GM19438 (cell line): ENCODE data around the gene MED9.

Experiments used
- ATAC-seq: cut with Tn5 transposase; IDR thresholded peaks from one replicate; pipeline ENCODE4 v1.9.1; 2021; ENCODE audit warnings: low read depth; ENCODE audit not compliant: unreplicated experiment

Gene MED9

DNA sequence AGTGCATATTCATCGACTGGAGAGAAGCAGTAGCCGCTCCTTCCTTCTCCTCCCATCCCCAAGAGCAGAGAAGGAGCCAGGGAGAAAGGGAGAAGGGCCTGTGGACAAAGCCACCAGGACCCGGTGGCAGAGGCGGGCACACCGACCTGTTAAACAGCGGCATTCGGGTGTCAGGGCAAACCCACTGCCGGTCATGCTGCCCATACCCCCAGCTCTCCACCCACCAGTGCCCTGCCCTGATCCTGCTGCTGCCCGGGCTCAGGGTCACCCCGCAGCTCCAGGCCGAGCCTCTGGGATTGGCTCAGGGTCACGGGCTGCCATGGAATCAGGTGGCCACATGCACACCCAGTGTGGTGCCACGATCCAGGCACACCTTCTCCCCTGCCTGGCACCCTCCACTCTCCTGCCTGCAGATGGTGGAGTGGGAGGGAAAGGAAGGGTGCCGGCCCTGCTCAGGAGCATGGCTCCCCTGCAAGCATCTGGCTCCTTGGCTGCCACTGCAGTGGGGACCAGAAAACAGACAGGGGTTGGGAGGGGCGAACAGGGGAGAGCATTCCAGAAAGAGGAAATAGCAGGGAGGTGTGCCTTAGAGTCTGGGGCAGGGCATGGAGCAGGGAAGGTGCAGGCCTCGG is 37.7 kb downstream of the MED9 start:
- ATAC-seq: no peak

DNA sequence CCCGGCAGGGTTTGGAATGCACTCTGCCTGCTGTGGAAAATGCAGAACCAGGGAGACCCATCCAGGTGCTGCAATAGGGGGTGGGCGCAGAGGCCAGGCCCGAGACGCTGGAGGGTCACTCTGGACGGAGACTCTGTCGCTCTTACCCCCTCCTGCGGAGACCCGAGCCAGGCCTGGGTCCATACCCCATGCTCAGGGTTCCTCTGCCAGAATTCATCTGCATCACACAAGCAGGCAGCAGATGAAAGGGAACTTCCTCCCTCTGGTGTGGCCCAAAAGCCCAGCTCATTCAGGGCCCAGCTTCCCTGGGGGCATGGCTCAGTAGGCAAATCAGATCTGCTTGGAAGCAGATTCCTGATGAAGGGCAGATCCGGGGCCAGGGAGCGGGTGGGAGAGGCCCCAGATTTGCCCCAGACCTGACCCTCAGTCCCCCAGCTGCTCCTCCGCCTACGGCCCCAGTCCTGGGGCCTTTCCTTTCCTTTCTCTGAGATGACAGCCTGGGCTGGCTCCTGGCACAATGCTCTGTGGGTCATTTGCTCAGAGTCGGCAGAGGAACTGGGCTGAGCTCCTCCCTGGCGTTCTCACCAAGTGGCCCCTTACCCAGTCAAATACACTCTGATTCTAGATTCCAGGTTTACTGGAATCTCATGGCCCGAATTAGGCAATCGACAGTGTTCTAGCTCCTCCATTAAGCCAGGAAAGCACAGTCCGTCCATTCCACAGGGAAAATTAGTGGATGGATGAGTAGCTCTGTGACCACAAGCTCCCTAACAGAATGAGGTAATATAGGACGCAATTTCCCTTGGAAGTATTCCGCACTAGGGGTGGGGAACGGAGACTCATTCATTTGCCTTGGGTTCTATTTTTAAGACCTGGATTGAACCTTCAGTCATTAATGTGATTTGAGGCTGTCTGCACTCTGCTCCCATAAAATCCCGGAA is 38.5 kb downstream of the MED9 start:
- no peak for ATAC-seq

DNA sequence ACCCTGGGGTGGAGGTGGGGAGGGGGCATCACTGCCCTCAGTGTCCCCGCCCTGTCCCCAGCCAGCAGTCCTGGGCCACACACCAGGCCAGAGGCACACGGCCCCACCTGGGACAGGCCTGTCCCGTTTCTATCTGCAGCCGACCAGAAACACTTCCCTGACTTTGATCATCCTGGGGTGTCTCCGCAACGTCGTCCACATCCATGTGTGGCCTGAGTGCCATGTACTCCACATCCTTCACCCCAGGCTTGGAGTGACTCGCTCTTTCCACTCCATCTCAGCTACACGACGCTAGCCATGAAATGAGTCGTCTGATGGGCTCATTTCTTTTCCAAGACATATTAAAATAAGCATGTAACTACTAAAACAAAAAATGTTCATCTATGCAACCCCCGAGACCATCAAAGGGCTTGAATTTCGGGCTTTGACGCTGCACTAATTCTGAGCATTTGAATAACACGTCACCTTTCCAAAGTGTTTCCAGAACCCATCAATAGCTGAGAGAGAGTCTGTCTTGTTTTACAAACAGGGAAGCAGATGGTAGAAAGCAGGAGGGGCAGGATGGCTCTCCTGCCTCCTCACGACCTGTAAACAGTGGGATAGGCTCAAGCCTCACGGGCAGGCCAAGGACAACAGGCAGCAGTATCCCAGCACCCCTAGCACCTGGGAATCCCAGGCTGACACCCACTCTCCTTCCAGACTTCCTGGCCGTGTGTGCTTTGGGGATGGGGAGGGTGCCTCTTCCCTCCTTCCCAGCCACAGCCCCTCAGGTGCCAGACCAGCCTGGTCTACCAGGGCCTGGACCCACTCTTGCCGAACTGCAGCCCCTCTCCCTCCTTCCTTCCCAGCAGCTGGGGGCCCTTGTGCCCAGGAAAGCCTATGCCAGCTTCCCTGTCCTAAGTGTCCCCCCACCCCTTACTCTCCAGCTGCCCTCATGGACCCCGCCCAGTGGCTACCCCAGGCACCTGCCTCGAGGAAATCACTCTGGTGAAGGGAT is 39.4 kb downstream of the MED9 start:
- no peak for ATAC-seq

DNA sequence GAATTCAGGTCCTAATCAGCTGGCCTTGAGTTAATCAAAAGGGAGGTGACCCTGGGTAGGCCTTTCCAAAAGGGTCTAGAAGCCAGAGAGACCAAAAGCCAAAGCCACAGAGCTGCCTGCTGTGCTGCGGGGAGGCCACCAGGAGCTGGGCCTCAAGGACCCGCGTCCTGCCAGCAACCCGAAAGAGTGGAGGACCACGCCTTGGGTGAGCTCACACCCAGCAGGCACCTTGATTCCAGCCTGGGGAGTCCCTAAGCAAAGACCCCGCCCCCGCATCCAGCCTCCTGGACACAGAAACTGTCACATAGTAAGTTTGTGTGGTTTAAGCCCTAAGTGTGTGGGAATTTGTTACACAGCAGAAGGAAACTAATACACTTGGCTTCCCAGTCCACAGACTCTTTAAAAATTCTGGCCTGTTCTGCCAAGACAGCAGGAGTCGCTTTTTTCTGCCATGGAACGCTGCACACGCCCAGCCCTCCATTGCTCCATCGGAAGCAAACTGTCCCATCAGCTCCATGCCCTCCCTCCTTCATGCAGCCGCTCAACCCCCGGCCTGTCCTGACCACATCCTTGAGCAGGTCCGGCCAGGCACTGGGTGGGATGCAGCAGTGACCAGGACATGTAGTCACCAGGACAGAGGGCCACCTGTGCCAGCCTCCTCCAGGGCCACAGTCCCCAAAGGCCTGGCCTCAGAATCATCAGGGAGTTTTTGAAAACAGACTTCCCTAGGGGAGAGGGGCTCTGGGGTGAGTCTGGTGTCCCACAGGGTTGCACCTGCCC is 40.3 kb downstream of the MED9 start:
- no peak for ATAC-seq

DNA sequence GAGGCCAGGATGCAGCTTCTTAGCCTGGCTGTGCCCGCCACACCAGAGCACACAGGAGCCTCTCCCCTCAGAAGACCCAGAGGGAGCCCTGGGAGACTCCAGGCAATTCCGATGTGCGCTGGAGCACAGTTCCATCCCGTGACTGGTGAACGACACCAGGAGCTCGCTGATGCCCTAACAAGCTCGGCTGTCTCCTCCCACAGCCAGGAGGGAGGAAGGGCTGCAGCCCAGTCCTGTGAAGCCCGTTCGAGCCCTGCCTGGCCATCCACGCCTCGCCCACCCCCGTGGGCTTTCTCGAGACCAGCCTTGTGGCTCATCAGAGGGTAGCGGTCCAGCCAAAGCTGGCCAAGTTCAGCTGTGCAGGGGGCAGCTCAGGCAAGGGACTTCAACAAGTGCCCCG is 41.2 kb downstream of the MED9 start:
- no peak for ATAC-seq

DNA sequence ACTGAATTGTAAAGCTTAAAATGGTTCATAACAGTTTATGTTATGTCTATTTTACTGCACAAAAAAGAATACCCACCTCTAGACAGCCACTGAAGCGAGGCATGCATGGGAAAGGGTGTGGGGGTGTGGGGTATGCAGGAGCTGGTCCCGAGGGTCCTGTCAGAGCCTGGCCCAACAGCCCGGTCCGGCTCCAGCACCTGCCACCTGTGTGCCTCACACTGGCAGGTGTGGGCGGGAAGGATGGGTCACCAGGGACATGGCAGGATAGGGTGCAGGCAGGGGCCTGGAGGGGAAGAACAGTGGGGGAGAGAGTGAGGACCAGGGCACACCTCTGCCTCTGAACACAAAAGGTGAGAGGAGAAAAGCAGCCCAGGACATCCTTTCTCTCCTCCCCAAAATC is 42.2 kb downstream of the MED9 start:
- no peak for ATAC-seq

DNA sequence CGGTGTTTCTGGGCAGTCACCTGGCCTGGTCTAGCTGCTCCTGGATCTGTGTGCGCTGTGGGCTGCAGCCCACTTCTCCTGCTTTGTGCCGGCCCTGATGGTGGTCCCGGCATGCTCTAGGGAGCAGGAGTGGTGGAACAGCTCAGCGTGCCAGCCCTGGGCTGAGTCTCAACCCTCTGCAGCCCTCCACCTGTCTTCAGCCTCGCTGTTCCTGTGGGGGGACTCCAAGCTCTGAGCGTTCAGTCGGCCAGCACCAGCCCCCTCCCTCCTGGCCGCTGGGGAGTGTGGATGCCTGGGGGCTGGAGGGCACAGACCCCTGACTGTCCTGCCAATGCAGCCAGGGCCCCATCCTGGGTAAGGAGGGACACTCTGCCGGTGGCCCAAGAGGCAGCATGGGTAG is 43.1 kb downstream of the MED9 start:
- ATAC-seq: no peak

DNA sequence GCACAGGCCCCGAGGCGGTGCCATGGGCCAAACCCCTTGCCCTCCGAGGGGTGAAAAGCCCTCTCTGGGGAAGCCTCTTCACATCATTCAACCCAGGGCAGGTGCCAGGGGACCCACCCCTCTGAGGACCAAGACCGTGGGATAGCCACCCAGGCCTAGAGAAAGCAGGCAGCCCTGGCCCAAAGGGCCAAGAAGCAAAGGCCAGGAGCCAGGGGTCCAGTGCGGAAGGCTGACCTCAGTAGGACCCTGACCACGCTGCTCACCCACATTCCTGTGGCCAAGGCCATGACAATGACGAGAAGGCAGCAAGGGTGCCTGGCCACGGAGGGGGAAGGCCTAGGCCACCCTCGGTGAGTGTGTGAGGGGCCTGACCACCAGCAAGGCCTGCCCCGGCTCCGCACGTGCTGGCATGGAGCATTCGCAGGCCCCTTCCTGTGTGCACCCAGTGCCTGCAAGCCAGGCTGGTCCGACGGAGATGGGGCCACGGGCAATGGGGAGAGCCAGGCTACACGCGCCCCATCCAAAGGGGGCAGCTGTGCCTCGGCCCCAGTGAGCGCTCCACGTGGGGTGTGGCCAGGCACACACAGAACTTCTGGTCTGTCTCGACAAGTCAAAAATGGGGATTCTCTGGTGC is 43.9 kb downstream of the MED9 start:
- ATAC-seq: no peak

DNA sequence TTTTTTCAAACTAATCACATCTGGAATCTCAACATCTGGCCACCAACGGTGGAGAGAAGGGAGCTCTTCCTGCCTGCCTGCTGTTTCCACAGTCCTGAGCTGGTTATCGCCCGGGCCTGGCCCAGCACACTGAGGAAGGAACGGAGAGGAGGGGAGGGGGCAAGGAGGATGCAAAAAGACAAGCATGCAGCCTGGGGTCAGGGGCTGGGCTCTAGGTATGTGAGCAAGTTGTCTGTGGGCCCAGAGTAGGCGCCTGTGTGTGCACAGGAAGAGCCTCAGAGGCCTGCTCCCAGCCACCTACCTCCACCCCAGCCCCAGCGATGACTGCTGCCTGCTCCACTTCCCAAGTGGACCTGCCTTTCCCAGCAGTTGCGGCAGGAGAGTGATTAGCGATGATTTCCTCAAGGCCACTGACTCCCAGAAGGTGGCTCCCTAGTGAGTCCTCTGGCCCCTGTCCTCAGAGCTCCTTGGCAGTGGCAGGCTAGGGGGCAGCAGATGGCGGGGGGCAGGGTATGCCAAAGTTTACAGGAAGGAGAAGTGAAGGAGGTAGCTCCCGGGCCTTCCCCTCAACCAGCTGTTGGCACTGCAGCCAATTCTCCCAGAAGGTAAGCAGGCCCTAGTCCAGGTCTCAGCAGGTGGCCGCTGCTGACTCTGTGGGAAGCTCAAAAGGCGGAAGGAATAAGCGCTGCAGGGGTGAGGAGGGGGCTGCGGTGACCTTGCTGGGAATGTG is 46.4 kb downstream of the MED9 start:
- no peak for ATAC-seq

DNA sequence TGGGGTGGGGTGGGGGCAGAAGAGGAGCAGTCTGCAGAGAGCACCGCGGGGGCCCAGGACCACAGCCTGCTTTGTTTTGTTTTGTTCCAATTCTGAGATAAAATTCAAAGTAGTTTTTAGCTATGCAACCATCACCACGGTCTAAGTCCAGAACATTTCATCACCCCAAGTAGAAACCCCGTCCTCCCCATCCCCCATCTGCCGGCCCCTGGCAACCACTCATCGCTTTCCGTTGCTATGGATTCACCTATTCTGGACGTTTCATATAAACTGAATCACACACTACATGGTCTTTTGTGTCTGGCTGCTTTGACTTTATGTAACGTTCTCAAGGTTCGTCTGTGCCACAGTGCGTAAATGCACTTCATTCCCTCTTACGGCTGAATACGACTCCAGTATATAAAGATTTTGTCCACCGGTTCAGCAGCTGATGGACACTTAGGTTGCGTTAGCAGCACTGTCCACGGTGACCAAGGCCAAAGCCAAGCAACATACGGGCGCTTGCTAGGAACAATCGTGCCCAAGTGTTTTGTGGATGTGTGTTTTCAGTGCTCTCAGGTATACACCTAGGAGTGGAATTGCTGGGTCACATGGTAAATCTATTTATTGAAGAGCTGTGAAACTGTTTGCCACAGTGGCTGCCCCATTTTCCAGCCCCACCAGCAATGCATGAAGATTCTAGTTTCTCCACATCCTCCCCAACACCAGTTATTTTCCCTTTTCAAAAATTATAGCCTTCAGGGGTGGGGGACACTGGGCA is 47.1 kb downstream of the MED9 start:
- no peak for ATAC-seq

DNA sequence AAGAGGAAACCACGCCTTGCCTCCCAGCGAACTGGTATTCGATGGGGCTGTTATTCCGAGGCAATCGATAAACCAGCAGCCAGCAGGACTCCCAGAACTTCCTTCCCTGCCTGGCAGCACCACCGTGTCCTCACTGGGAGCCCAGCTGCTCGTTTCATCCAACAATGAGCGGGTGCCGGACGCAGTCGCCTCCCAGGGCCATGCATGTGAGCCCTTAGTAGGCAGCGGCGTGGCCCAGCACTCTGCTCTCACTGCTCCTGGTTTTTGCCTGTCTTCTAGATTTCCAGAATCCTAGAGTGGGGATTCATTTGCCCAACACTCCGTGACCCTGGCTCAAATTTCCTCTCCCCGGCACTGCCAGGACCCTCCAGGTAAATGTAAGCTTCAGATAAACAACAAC is 48.5 kb downstream of the MED9 start:
- ATAC-seq: no peak

DNA sequence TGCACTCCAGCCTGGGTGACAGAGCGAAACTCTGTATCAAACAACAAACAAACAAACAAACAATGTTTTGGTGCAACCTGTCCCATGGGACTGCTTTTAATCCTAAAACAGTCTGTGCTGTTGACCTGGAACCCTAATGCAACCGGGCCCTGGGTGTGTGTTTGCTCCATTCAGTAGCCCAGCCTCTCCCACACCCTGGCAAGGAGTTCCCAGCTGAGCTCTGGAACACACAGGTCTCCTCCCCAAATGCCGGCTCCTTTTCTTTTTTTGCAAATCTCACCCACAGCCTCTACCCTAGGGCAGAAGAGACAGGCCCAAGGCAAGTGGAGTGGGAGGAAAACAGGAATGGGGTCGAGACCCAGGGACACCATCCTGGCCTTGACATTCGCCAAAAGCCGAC is 49.2 kb downstream of the MED9 start:
- ATAC-seq: no peak

DNA sequence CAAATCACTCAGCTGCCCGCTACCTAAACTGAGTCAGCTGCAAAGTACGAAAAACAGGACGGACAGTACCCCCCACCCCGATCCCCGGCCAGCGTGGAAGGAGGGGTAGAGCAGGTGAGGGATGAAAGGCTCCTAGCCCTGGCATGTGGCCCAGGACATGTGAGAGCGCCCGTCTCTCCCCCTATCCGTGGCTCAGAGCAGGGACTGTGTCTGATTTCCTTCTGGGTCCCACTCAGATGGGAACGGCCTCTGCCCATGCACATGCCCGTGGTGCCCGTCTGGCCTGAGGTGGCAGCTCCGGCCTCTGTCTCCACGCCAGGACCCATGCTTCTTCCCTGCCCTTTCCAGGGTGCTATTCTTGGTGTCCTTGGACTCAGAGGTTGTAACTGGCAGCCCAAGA is 49.6 kb downstream of the MED9 start:
- ATAC-seq: no peak

DNA sequence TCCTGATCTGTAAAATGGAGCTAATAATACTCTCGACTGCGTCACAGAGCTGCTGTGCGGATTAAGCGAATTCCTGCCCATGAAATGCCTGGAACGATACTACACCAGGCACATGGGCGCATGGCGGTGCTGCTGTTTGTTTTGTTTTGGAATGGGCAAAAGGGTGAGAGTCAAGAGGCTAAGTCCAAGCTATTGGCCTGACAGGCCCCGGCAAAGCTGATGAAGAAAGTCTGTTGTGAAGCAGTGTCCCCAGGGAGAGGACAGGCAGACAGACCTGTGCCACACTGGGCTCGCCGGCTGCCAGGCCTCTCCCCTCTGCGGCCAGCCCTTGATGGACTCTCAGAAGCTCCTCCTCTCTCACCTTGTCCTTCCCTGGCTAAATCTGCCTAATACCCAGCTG is 50.7 kb downstream of the MED9 start:
- no peak for ATAC-seq

DNA sequence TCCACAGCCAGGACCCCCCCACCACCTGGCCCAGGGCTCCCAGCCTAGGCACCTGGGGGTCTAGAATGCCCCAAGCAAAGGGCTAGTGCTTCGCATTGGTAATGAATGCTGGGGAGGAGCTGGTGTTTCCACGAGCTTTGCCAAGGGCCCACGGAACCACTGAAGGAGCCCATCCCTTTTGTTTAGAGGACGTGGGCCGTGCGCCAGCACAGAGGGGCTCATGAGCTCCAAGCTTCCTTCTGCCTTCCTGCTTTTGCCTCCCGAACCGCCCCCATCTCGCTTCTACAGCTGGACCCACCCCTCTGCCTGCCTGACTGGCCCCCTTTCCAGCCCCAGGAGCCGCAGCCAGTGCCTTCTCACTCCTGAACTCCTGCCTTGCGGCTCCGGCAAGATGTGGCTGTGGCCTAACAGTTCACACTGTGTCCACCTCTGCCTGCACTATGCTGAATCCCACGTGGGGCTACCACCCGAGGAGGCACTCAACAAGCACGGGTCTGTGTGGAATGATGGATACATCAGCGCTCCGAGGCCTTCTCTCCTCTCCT is 51.2 kb downstream of the MED9 start:
- ATAC-seq: no peak

DNA sequence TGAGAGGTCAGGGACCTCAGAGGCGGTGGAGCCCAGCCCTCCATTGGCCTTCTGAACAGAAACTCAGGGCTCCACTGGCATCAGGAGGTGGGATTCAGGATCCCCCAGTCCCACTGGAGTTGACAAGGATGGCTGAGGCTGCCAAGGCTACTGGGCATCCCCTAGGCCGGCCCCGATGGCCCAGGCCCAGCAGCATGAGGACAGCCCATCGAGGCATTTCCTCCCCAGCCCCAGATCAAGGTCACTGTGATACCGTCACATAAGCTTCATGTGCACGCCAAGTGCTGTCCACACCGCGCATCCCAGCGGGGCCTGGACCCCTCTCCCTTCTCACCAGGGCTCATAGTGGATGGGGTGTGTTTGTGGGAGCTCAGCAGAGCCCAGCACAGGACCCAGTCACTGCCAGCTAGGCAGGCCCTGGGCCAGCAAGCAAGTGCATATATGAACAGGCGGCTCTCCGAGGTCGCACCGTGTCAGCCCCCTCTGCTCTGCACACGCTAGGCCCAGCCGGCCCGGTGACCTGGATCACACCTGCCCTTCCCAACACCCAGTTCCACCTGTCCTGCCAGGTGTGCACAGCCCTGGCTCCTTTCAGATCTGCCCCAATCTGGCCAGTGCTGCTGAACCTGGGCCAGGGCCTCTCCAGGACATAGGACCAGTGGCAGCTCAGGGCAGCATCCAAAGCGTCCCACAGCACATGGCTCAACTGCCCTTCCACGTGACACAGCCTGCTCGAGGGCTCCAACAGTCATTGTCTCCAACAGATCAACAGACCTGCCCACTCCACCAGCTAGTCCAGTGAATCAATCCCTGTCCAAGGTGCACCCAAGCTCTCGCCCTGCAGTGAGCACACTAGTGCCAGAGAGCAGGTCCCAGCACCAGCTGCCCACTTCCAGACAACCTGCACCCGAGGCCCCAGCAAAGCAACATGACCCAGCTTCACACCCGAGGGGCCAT is 52.2 kb downstream of the MED9 start:
- no peak for ATAC-seq

DNA sequence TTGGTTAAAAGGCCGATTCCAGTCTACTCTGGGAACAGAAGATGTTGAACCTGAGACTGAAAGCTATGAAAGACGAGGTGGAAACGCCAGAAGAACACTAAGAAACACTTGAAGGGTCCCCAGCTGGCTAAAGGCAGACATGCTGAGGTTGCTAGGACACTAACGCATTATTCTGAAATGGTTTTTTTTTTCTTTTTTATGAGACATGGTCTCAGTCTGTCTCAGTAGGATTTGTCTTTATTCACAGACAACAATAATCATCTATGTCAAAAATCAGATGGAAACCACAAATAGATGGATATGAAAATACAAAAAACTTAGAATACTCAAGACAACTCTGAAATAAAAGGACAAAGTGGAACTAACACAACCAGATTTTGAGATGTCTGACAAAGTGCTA is 54.4 kb downstream of the MED9 start:
- no peak for ATAC-seq
